ENCODE data around the gene BICRAL.
"Not testable (repeated sequence)": the region's sequence is repeated elsewhere in the genome, so short reads cannot be mapped to it uniquely, and the experiment has no call there.

Gene BICRAL

GRCh38 chr6:42797696-42798095, 15.8 kb downstream of the BICRAL start:
- DNase-seq: not testable (repeated sequence)

- DNase-seq: no peak
These were observed 23.5 kb downstream of the BICRAL start for GRCh38 chr6:42805297-42805861.

- not testable (repeated sequence) for DNase-seq
These were observed 24.5 kb downstream of the BICRAL start for GRCh38 chr6:42806359-42806758.

GRCh38 chr6:42808492-42809483, 26.9 kb downstream of the BICRAL start:
- no peak for DNase-seq

- DNase-seq: no peak
These were observed 31.3 kb downstream of the BICRAL start for GRCh38 chr6:42813074-42813645.

DNA sequence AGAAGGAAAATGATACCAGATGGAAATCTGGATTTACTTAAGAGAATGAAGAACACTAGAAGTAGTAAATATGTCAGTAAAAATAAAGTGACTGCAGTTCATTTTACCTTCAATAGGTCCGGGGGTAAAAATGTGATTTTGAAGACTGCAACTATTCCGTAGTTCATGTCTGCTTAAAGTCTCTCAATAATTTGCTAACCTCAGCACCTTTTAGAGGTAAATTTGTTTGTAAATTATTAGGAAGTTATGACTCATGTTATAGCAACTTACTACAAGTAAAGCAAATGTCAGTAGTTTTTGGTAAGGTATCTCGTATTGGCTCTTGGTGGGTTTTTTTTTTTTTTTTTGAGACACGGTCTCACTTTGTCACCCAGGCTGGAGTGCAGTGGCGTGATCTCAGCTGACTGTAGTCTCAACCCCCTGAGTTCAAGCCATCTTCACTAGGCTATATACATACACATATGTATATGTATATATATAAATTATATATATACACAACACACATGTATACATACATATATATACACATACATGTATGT, 32.1 kb downstream of the BICRAL start:
- no peak for DNase-seq

GRCh38 chr6:42815726-42816125, 33.9 kb downstream of the BICRAL start:
- not testable (repeated sequence) for DNase-seq

DNA sequence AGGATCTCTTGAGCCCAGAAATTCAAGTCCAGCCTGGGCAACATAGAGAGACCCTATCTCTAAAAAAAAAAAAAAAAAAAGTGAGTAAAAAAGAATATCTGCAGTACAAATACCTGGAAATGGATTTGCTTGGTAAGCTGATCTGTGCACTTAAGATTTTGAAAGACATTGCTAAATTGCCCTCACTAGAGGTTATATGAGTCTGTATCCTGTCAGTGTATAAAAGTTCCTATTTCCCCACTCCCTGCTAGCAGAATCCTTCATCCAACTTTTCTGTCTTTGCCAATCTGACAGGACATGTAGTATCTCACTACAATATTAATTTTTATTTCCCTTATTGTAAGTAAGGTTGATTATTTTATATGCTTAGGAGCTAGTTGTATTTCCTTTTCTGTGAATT, 36.1 kb downstream of the BICRAL start:
- DNase-seq: no peak

DNA sequence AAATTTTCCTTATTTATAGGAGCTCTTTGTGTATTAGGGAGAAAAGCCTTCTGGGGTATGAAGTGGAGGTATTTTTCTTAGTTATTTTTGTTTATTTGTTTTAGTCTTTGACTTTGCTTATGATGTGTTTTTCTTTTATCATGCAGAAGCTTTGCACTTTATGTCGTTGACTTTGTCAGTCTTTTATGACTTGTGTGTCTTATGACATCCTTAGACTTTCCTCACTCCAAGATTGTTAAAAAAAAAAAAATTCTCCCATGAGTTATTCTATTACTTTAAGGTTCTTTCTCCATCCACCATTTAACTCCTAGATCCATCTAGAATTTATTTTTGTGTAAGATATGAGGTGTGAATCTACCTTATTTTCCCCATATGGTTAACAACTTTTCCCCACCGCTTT, 36.6 kb downstream of the BICRAL start:
- no peak for DNase-seq

- no peak for DNase-seq
These were observed 37.0 kb downstream of the BICRAL start for GRCh38 chr6:42818878-42819277.

GRCh38 chr6:42819803-42820511, 38.1 kb downstream of the BICRAL start:
- DNase-seq: no peak

GRCh38 chr6:42820512-42821340, 38.9 kb downstream of the BICRAL start:
- DNase-seq: no peak

GRCh38 chr6:42821341-42821668, 39.5 kb downstream of the BICRAL start:
- DNase-seq: no peak

DNA sequence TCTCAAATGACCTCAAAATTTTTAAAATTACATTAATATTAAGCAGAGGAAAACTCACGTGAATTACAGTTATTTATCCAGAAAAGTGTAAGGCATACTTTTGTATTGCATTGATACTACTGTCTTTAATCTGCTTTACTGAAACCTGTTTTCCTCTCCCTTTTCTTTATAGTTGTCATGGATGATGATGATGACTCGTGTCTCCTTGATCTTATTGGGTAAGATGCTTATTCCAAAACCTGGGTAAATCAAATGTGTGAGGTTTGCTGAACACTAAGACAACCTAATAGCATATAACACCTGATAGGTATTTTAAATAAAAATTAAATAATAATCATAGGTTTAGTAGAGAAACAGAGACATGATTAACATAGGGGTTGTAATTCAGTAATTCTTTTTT, 40.0 kb downstream of the BICRAL start:
- DNase-seq: no peak

DNA sequence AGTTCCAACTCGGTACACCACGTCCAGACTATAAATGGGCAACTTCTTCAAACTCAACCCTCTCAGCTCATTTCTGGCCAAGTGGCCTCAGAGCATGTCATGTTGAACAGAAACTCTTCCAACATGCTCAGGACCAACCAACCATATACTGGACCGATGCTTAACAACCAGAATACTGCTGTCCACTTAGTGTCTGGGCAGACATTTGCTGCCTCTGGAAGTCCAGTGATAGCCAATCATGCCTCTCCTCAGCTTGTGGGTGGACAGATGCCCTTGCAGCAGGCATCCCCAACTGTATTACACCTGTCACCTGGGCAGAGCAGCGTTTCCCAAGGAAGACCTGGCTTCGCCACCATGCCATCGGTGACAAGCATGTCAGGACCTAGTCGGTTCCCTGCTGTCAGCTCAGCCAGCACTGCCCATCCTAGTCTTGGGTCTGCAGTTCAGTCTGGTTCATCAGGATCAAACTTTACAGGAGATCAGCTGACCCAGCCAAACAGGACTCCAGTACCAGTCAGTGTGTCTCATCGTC, 47.8 kb downstream of the BICRAL start:
- DNase-seq: no peak

DNA sequence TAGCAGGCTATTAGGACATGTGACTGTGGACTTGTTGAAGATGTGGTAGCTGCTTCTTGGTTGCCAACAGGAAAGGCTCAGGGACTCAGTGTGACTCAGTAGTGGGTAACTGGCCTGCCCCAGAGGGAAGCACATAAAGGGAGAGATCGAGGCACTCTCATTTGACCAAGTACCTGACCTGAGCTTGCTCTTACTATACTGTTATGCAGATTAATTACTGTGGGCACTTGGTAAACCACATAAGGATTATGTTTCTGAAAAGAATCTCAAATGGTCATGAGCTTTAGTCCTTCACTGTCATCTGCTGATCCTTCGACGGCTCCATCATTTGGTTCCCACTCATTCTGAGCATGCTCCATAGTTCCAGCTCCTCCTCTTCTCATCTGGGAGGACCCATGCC, 49.4 kb downstream of the BICRAL start:
- no peak for DNase-seq

GRCh38 chr6:42834056-42834455, 52.2 kb downstream of the BICRAL start:
- no peak for DNase-seq

- DNase-seq: no peak
These were observed 60.2 kb downstream of the BICRAL start for GRCh38 chr6:42841844-42842584.

DNA sequence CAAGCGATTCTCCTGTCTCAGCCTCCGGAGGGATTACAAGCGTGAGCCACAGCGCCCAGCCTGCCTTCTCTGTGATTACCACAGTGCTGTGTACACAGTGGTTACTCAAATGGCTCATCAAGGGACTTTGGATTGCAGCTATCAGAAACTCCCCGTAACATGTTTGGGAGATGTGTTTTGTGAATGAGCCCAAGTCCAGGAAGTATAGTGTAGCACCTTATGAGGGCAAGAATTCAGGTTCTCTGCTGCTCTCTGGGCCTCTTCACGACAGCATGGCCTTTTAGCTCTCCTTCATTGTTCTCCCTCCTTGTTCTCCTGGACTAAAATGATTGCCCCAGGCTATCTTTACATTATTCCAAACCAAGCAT, 63.5 kb downstream of the BICRAL start:
- no peak for DNase-seq

- DNase-seq: no peak
These were observed 64.7 kb downstream of the BICRAL start for GRCh38 chr6:42846505-42846904.

DNA sequence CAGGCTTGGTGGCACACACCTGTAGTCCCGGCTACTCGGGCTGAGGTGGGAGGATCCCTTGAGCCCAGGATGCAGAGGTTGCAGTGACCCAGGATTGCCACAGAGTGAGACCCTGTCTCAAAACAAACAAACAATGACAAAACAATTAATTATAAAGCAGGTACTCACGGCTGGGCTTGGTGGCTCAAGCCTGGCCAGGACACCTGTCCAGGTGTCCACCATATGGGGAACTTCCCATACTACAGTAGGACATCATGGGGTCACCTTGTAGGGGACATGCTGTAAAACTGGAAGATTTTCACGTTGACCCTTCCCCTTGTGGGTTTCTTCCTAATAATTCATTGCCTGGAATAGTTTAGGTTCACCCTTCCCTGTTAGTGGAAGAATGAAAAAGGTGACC, 66.8 kb downstream of the BICRAL start:
- DNase-seq: no peak

Data from activated CD4-positive, alpha-beta T cell treated with anti-CD3 and anti-CD28 coated beads, Interleukin-2, amount 50 U/mL, for 48 hours (primary cell).